Kidney (tissue), 14 donors: ENCODE results near the gene MFSD12. TPM values are rescaled to one million over a fixed set of nuclear protein-coding genes. Genes with fewer than 3 reads are reported as not detected.

Experiments
- DNase-seq, 5 donors: peaks; one replicate each; pipeline ENCODE4 v3.0.0-alpha.2; 2013 to 2020
- FAIRE-seq: peaks from 2 replicates; lab custom pipeline; 2012; peaks lifted over from hg19 to GRCh38; lab: Jason Lieb, UNC
- H3K27ac ChIP-seq, 2 donors: one replicate each; pipeline ENCODE4 v1.7.0; 2013; ENCODE audit warnings: low read depth in 2 of 2, low read length in 2 of 2, inconsistent platforms in 1 of 2
- H3K27me3 ChIP-seq: one replicate; pipeline ENCODE4 v1.7.1; 2013; ENCODE audit warnings: low read length, inconsistent platforms; ENCODE audit not compliant: control insufficient read depth, insufficient read depth
- H3K36me3 ChIP-seq, 3 donors: one replicate each; pipeline versions ENCODE4 v1.7.0 to v1.7.1; 2013; ENCODE audit warnings: low read length in 3 of 3, control low read depth in 1 of 3, inconsistent platforms in 1 of 3; ENCODE audit not compliant: insufficient read depth in 3 of 3, control insufficient read depth in 2 of 3
- H3K4me1 ChIP-seq, 3 donors: one replicate each; pipeline versions ENCODE4 v1.7.0 to v1.7.1; 2013; ENCODE audit warnings: low read length in 3 of 3, inconsistent platforms in 1 of 3, low read depth in 1 of 3; ENCODE audit not compliant: control insufficient read depth in 2 of 3, insufficient read depth in 2 of 3
- H3K4me3 ChIP-seq, 3 donors: one replicate each; pipeline versions ENCODE4 v1.7.0 to v1.8.1; 2013; ENCODE audit warnings: low read length in 3 of 3, control low read depth in 1 of 3, inconsistent platforms in 1 of 3
- H3K9ac ChIP-seq, 3 donors: one replicate each; pipeline versions ENCODE4 v1.7.0 to v1.7.1; 2013; ENCODE audit warnings: low read length in 3 of 3, control low read depth in 1 of 3, inconsistent platforms in 1 of 3
- H3K9me3 ChIP-seq, 3 donors: one replicate each; pipeline versions ENCODE4 v1.7.0 to v1.7.1; 2013; ENCODE audit warnings: low read length in 3 of 3, control low read depth in 1 of 3, inconsistent platforms in 1 of 3; ENCODE audit not compliant: control insufficient read depth in 2 of 3, insufficient read depth in 1 of 3
- CTCF ChIP-seq: IDR thresholded peaks from 3 replicates; pipeline ENCODE4 v1.5.1; 2012; ENCODE audit warnings: mild to moderate bottlenecking, moderate library complexity, borderline replicate concordance; ENCODE audit not compliant: insufficient read depth; ENCODE audit errors: extremely low read depth
- intact Hi-C: fragments of 100-400 bp; cut with DNase I; formaldehyde crosslinking; loops from one replicate; pipeline ENCODE4 v1.11.1; 2022
- polyA plus RNA-seq: library from polyadenylated mRNA; stranded (reverse); fragments of 350-450 nt; fragmentation: Illumina TruSeq; extraction: RNeasy Lipid Tissue Mini Kit (QIAGEN cat#74804); gene quantifications from one replicate; pipeline ENCODE4 v1.2.3, GENCODE V29; 2014; ENCODE audit warnings: low read depth, low replicate concordance; ENCODE audit not compliant: insufficient read depth
- total RNA-seq: library from RNA; stranded (reverse); fragmentation: NEBNext Ultra II Directional; extraction: Animal tissue kit (Norgen Biotek cat#: 25700); gene quantifications from one replicate; pipeline ENCODE4 v1.2.1, GENCODE V29; 2021
- donor health status: control.
- donor health status: control.
- donor health status: control.
- donor health status: control.
- donor health status: control.
- donor health status: DM: yes; HTN: yes; CAD: no.
- donor health status: Normal renal cell carcinoma (clear cell type).

MFSD12 gene
- total and polyA plus RNA-seq, 2 donors from 2014 or later = 113 to 124 TPM

GRCh38 chr19:3494559-3494958 is 62.8 kb downstream of the MFSD12 start:
- FAIRE-seq (no peak), DNase-seq (no peak)
- intact Hi-C loops = no loop called here
- peaks cover 2 to 14% (median 7%) of the 10 kb centered on the region in 3 donors for H3K36me3 ChIP-seq
- no peak overlapping the region for H3K4me3 ChIP-seq
- H3K4me1 ChIP-seq = peaks cover 0 to 11% (median 0%) of the 10 kb centered on the region in 3 donors
- no peak overlapping the region for H3K27ac ChIP-seq
- no peaks in the 10 kb centered on the region for H3K9me3 ChIP-seq
- no peak for TF ChIP-seq CTCF
- H3K27me3 ChIP-seq = no peaks in the 10 kb centered on the region
- H3K9ac ChIP-seq = no peak overlapping the region

Other genes with a start within 250 kb of the MFSD12 start
- gene NFIC, start 191.0 kb downstream of the MFSD12 start, total RNA-seq = 173 TPM
- 20.3 TPM for gene NFIC, start 191.0 kb downstream of the MFSD12 start, polyA plus RNA-seq
- 49.8 TPM for gene SMIM24, start 77.1 kb downstream of the MFSD12 start, total RNA-seq
- gene SMIM24, start 77.1 kb downstream of the MFSD12 start, polyA plus RNA-seq = 1,108 TPM
- not detected for gene SMIM44, start 74.1 kb downstream of the MFSD12 start, total RNA-seq
- not detected for gene SMIM44, start 74.1 kb downstream of the MFSD12 start, polyA plus RNA-seq
- 12.2 TPM for gene DOHH, start 56.9 kb downstream of the MFSD12 start, total RNA-seq
- gene DOHH, start 56.9 kb downstream of the MFSD12 start, polyA plus RNA-seq = 20.2 TPM
- 48.0 TPM for gene FZR1, start 51.3 kb downstream of the MFSD12 start, total RNA-seq
- 28.4 TPM for gene FZR1, start 51.3 kb downstream of the MFSD12 start, polyA plus RNA-seq
- 9.2 TPM for gene TEKTIP1, start 18.4 kb downstream of the MFSD12 start, total RNA-seq
- 1.2 TPM for gene TEKTIP1, start 18.4 kb downstream of the MFSD12 start, polyA plus RNA-seq
- gene HMG20B, start 15.4 kb upstream of the MFSD12 start, total RNA-seq = 69.7 TPM
- gene HMG20B, start 15.4 kb upstream of the MFSD12 start, polyA plus RNA-seq = 82.6 TPM
- gene GIPC3, start 27.9 kb upstream of the MFSD12 start, total RNA-seq = 2.1 TPM
- gene GIPC3, start 27.9 kb upstream of the MFSD12 start, polyA plus RNA-seq = 2.1 TPM
- gene TBXA2R, start 49.3 kb upstream of the MFSD12 start, total RNA-seq = 6.7 TPM
- 8.8 TPM for gene TBXA2R, start 49.3 kb upstream of the MFSD12 start, polyA plus RNA-seq
- gene CACTIN, start 69.2 kb upstream of the MFSD12 start, total RNA-seq = 23.9 TPM
- 11.6 TPM for gene CACTIN, start 69.2 kb upstream of the MFSD12 start, polyA plus RNA-seq
- gene PIP5K1C, start 142.9 kb upstream of the MFSD12 start, total RNA-seq = 35.6 TPM
- gene PIP5K1C, start 142.9 kb upstream of the MFSD12 start, polyA plus RNA-seq = 11.2 TPM
- 26.5 TPM for gene TJP3, start 150.8 kb upstream of the MFSD12 start, total RNA-seq
- 32.5 TPM for gene TJP3, start 150.8 kb upstream of the MFSD12 start, polyA plus RNA-seq
- gene APBA3, start 204.1 kb upstream of the MFSD12 start, total RNA-seq = 27.5 TPM
- 17.1 TPM for gene APBA3, start 204.1 kb upstream of the MFSD12 start, polyA plus RNA-seq
- 57.6 TPM for gene MRPL54, start 205.1 kb upstream of the MFSD12 start, total RNA-seq
- gene MRPL54, start 205.1 kb upstream of the MFSD12 start, polyA plus RNA-seq = 151 TPM
- not detected for gene RAX2, start 214.6 kb upstream of the MFSD12 start, total RNA-seq
- gene RAX2, start 214.6 kb upstream of the MFSD12 start, polyA plus RNA-seq = not detected
- 2.7 TPM for gene MATK, start 228.8 kb upstream of the MFSD12 start, total RNA-seq
- 4.2 TPM for gene MATK, start 228.8 kb upstream of the MFSD12 start, polyA plus RNA-seq